PFSK-1 (cell line): ENCODE results near the gene NIPAL1.

Source experiments
- POLR2AphosphoS5 ChIP-seq: IDR thresholded peaks from 2 replicates; pipeline ENCODE4 v1.6.1; 2012; ENCODE audit warnings: low read depth, mild to moderate bottlenecking, control low read depth, low read length, moderate library complexity
- TAF1 ChIP-seq: IDR thresholded peaks from 2 replicates; pipeline ENCODE4 v1.6.1; 2012; ENCODE audit warnings: low read length, control low read depth, borderline replicate concordance; ENCODE audit not compliant: insufficient read depth

- TF ChIP-seq POLR2AphosphoS5, result no peak
- TF ChIP-seq TAF1, result no peak
These were observed 1.5 kb downstream of the NIPAL1 start for GRCh38 chr4:48018112-48018511.
